Activated CD4-positive, alpha-beta memory T cell treated with anti-CD3 and anti-CD28 coated beads for 36 hours (primary cell): ENCODE measurements around the gene CDC25B. TPM values are rescaled to one million over a fixed set of nuclear protein-coding genes. Genes with fewer than 3 reads are reported as not detected.
"Not testable (repeated sequence)": the region's sequence is repeated elsewhere in the genome, so short reads cannot be mapped to it uniquely, and the experiment has no call there.

ENCODE experiments used
- CTCF ChIA-PET: fragments of 350-600 bp; sonication (Branson Sonifier 250); formaldehyde crosslinking; loops from one replicate; lab custom pipeline; 2021; ENCODE audit warnings: antibody characterized with exemption, inconsistent platforms; lab: Charles Lee
- POLR2A ChIA-PET: fragments of 350-600 bp; sonication (Branson Sonifier 250); formaldehyde crosslinking; loops from one replicate; lab custom pipeline; 2021; ENCODE audit warnings: antibody characterized with exemption; lab: Charles Lee
- DNase-seq: peaks from one replicate; pipeline ENCODE4 v3.0.0-alpha.2; 2020
- H3K27ac Mint-ChIP-seq: one replicate; pipeline ENCODE4 v1.8.0; 2021; ENCODE audit warnings: mixed read lengths
- H3K27me3 Mint-ChIP-seq: one replicate; pipeline ENCODE4 v1.8.0; 2021; ENCODE audit warnings: mixed read lengths
- H3K36me3 Mint-ChIP-seq: one replicate; pipeline ENCODE4 v1.8.0; 2021; ENCODE audit warnings: mixed read lengths
- H3K4me1 Mint-ChIP-seq: one replicate; pipeline ENCODE4 v1.8.0; 2021; ENCODE audit warnings: low read depth, mixed read lengths
- H3K4me3 Mint-ChIP-seq: one replicate; pipeline ENCODE4 v1.8.0; 2021; ENCODE audit warnings: mild to moderate bottlenecking, mixed read lengths
- H3K9me3 Mint-ChIP-seq: one replicate; pipeline ENCODE4 v1.8.0; 2021; ENCODE audit warnings: mixed read lengths
- intact Hi-C: fragments of 100-400 bp; cut with micrococcal nuclease; formaldehyde crosslinking; loops from one replicate; pipeline ENCODE4 v1.15.1; 2023
- total RNA-seq, 2 experiments: library from RNA; stranded (reverse); gene quantifications; one replicate each; pipeline ENCODE4 v1.2.3, GENCODE V29; 2021

The CDC25B gene
- total RNA-seq, 2 experiments from 2014 or later, result 120 to 128 TPM

GRCh38 chr20:3820048-3820900 lies 24.2 kb downstream of the CDC25B start, which contains the start of gene AP5S1:
TSS of gene AP5S1 (plus strand) at chr20:3820547. CDS start at chr20:3822118, 1,571 bp downstream.
- CTCF ChIA-PET, result interaction anchor here (0.7 to 12.9 kb wide), 24 partner anchors 9 to 265 kb away, joined by 3 to 180 read pairs (median 6); partner anchors contain the start of genes ADISSP, CDC25B, CENPB and MAVS
- peaks cover 36% of the 10 kb centered on the region for H3K4me1 Mint-ChIP-seq

GRCh38 chr20:3820901-3821727 lies 25.0 kb downstream of the CDC25B start:
- intact Hi-C loops, result loop anchor here (1.0 to 2.0 kb wide), 4 partner anchors 25 to 86 kb away; partner anchors contain the start of genes CDC25B and MAVS
- no peaks in the 10 kb centered on the region for H3K27me3 Mint-ChIP-seq

More at GRCh38 chr20:3820048-3820900, 24.2 kb downstream of the CDC25B start, which contains the start of gene AP5S1:
- peak within 1 kb of the TSS; percentile 93 for H3K27ac Mint-ChIP-seq
- intact Hi-C loops, result loop anchor here (1.0 to 2.0 kb wide), 4 partner anchors 24 to 87 kb away; partner anchors contain the start of genes CDC25B and MAVS
- no peaks in the 10 kb centered on the region for H3K9me3 Mint-ChIP-seq
- H3K36me3 Mint-ChIP-seq, result peaks cover 3% of the 10 kb centered on the region
- H3K27me3 Mint-ChIP-seq, result no peaks in the 10 kb centered on the region
- POLR2A ChIA-PET, result interaction anchor here (1.0 to 2.2 kb wide), 8 partner anchors 8 to 34 kb away, joined by 3 to 27 read pairs (median 8); partner anchors contain the start of genes CDC25B and CENPB
- H3K4me3 Mint-ChIP-seq, result peak within 1 kb of the TSS; percentile 81
- peak; percentile 96 for DNase-seq

GRCh38 chr20:3821996-3822395 lies 25.9 kb downstream of the CDC25B start:
- intact Hi-C loops, result loop anchor here (2.0 kb wide), 1 partner anchor 25 kb away; the partner anchor contains the start of gene MAVS
- POLR2A ChIA-PET, result interaction anchor here (1.2 kb wide), 1 partner anchor 24 kb away, joined by 3 read pairs; no protein-coding TSS in a partner anchor
- H3K27ac Mint-ChIP-seq, result peak overlapping the region; percentile 93
- H3K4me3 Mint-ChIP-seq, result peak overlapping the region; percentile 81
- no peaks in the 10 kb centered on the region for H3K27me3 Mint-ChIP-seq
- H3K9me3 Mint-ChIP-seq, result no peaks in the 10 kb centered on the region
- H3K4me1 Mint-ChIP-seq, result peaks cover 23% of the 10 kb centered on the region
- H3K36me3 Mint-ChIP-seq, result peaks cover 6% of the 10 kb centered on the region
- DNase-seq, result no peak
- CTCF ChIA-PET, result interaction anchor here (1.6 to 12.9 kb wide), 3 partner anchors 34 to 263 kb away, joined by 5 to 180 read pairs (median 22); partner anchors contain the start of genes ADISSP and CENPB

More at GRCh38 chr20:3820901-3821727, 25.0 kb downstream of the CDC25B start:
- no peak for DNase-seq
- Mint-ChIP-seq H3K27ac (peak overlapping the region; percentile 93), H3K4me3 (peak overlapping the region; percentile 81), H3K9me3 (no peaks in the 10 kb centered on the region), H3K4me1 (peaks cover 29% of the 10 kb centered on the region), H3K36me3 (peaks cover 3% of the 10 kb centered on the region)
- CTCF ChIA-PET, result interaction anchor here (0.7 to 12.9 kb wide), 24 partner anchors 9 to 264 kb away, joined by 3 to 180 read pairs (median 6); partner anchors contain the start of genes ADISSP, CDC25B, CENPB and MAVS
- POLR2A ChIA-PET, result interaction anchor here (1.0 to 2.2 kb wide), 6 partner anchors 9 to 35 kb away, joined by 3 to 27 read pairs (median 8); partner anchors contain the start of genes CDC25B and CENPB

GRCh38 chr20:3823881-3824280 lies 27.8 kb downstream of the CDC25B start:
- peaks cover 6% of the 10 kb centered on the region for H3K36me3 Mint-ChIP-seq
- H3K27me3 Mint-ChIP-seq, result no peaks in the 10 kb centered on the region
- H3K4me3 Mint-ChIP-seq, result no peak overlapping the region
- POLR2A ChIA-PET, result no interaction called here
- intact Hi-C loops, result no loop called here
- peaks cover 16% of the 10 kb centered on the region for H3K4me1 Mint-ChIP-seq
- DNase-seq, result no peak
- H3K9me3 Mint-ChIP-seq, result no peaks in the 10 kb centered on the region
- CTCF ChIA-PET, result interaction anchor here (1.1 kb wide), 1 partner anchor 113 kb away, joined by 4 read pairs; no protein-coding TSS in a partner anchor
- H3K27ac Mint-ChIP-seq, result no peak overlapping the region

GRCh38 chr20:3825526-3825925 lies 29.4 kb downstream of the CDC25B start:
- H3K4me3 Mint-ChIP-seq, result no peak overlapping the region

GRCh38 chr20:3826420-3826819 lies 30.3 kb downstream of the CDC25B start:
- Mint-ChIP-seq H3K9me3 (no peaks in the 10 kb centered on the region), H3K4me1 (peaks cover 6% of the 10 kb centered on the region), H3K27me3 (no peaks in the 10 kb centered on the region), H3K36me3 (peaks cover 6% of the 10 kb centered on the region), H3K27ac (no peak overlapping the region), H3K4me3 (no peak overlapping the region)
- DNase-seq, result no peak
- intact Hi-C loops, result no loop called here
- ChIA-PET CTCF (interaction anchor here (0.8 kb wide), 1 partner anchor 29 kb away, joined by 3 read pairs; no protein-coding TSS in a partner anchor), POLR2A (no interaction called here)

More at GRCh38 chr20:3825526-3825925, 29.4 kb downstream of the CDC25B start:
- Mint-ChIP-seq H3K36me3 (peaks cover 6% of the 10 kb centered on the region), H3K27ac (no peak overlapping the region), H3K27me3 (no peaks in the 10 kb centered on the region), H3K9me3 (no peaks in the 10 kb centered on the region), H3K4me1 (peaks cover 7% of the 10 kb centered on the region)
- intact Hi-C loops, result no loop called here
- ChIA-PET POLR2A (no interaction called here), CTCF (no interaction called here)
- no peak for DNase-seq

- DNase-seq, result no peak
- CTCF ChIA-PET, result interaction anchor here (0.9 kb wide), 1 partner anchor 79 kb away, joined by 3 read pairs; no protein-coding TSS in a partner anchor
- Mint-ChIP-seq H3K27me3 (no peaks in the 10 kb centered on the region), H3K36me3 (peaks cover 3% of the 10 kb centered on the region), H3K4me3 (no peak overlapping the region), H3K27ac (no peak overlapping the region), H3K4me1 (no peaks in the 10 kb centered on the region), H3K9me3 (no peaks in the 10 kb centered on the region)
- intact Hi-C loops, result no loop called here
- POLR2A ChIA-PET, result no interaction called here
These were observed 32.7 kb downstream of the CDC25B start for GRCh38 chr20:3828798-3829197.

- H3K36me3 Mint-ChIP-seq, DNase-seq, intact Hi-C loops, H3K27me3 Mint-ChIP-seq, H3K4me1 Mint-ChIP-seq, H3K4me3 Mint-ChIP-seq, POLR2A ChIA-PET, H3K27ac Mint-ChIP-seq, H3K9me3 Mint-ChIP-seq: not testable (repeated sequence)
- CTCF ChIA-PET, result interaction anchor here (1.0 kb wide), 1 partner anchor 44 kb away, joined by 4 read pairs; the partner anchor contains the start of gene CENPB
These were observed 33.8 kb downstream of the CDC25B start for GRCh38 chr20:3829891-3830290.

- CTCF ChIA-PET, result interaction anchor here (1.3 to 1.7 kb wide), 2 partner anchors 16 to 19 kb away, joined by 3 to 4 read pairs; partner anchors contain the start of gene AP5S1
- Mint-ChIP-seq H3K27ac (no peak overlapping the region), H3K36me3 (no peaks in the 10 kb centered on the region), H3K27me3 (no peaks in the 10 kb centered on the region), H3K9me3 (no peaks in the 10 kb centered on the region), H3K4me1 (no peaks in the 10 kb centered on the region), H3K4me3 (no peak overlapping the region)
- DNase-seq, result no peak
- intact Hi-C loops, result no loop called here
- POLR2A ChIA-PET, result no interaction called here
These were observed 40.0 kb downstream of the CDC25B start for GRCh38 chr20:3836132-3836531.

GRCh38 chr20:3839328-3839727 lies 43.2 kb downstream of the CDC25B start:
- Mint-ChIP-seq H3K27ac (no peak overlapping the region), H3K4me1 (no peaks in the 10 kb centered on the region), H3K4me3 (no peak overlapping the region), H3K27me3 (no peaks in the 10 kb centered on the region), H3K9me3 (no peaks in the 10 kb centered on the region), H3K36me3 (no peaks in the 10 kb centered on the region)
- no peak for DNase-seq
- ChIA-PET POLR2A (no interaction called here), CTCF (interaction anchor here (1.2 kb wide), 1 partner anchor 19 kb away, joined by 5 read pairs; the partner anchor contains the start of gene AP5S1)
- intact Hi-C loops, result no loop called here

GRCh38 chr20:3840201-3840600 lies 44.1 kb downstream of the CDC25B start:
- CTCF ChIA-PET, H3K4me3 Mint-ChIP-seq, H3K27ac Mint-ChIP-seq, H3K4me1 Mint-ChIP-seq, DNase-seq, POLR2A ChIA-PET, H3K9me3 Mint-ChIP-seq, intact Hi-C loops, H3K36me3 Mint-ChIP-seq, H3K27me3 Mint-ChIP-seq: not testable (repeated sequence)
